GM21576 (cell line): ENCODE results near the gene SYF2.
"Not testable (repeated sequence)": the region's sequence is repeated elsewhere in the genome, so short reads cannot be mapped to it uniquely, and the experiment has no call there.

Source experiments
- ATAC-seq: cut with Tn5 transposase; IDR thresholded peaks from one replicate; pipeline ENCODE4 v1.9.1; 2021; ENCODE audit warnings: mild to moderate bottlenecking, moderate library complexity; ENCODE audit not compliant: unreplicated experiment

Gene SYF2

GRCh38 chr1:25246600-25247023, 14.3 kb upstream of the SYF2 start:
- ATAC-seq = no peak

DNA sequence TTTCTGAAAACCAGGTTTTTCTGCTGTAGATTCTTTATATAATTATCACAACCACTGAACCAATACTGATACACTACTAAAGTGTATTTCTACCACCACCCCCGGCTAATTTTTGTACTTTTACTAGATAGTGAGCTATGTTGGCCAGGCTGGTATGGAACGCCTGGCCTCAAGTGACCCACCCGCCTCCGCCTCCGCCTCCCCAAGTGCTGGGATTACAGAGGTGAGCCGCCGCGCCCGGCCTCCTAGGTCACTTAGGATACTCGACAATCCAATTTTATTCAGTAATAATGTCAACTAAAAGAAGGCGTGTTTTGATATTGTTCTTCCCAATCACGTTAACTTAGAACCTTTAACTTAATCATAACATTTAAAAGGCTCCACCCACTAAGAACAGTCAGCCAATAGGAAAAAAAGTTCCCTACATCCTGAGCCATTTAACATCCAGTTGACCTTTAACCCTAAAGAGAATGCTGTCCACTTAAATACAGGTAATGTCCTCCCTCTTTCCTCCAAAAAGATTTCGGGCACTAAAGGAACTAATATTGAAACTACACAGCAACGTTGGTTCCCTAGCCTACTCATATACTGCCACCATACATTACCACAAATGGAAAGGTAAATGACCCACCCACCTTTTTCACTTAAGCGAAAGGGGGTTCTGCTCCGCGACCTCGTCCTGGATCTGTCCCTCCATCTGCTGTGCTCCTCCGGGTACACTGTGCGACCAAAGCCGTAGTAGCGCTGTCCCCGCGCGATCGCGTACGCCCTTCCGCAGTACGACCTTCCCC, 13.7 kb upstream of the SYF2 start:
- no peak for ATAC-seq

- no peak for ATAC-seq
Observed at GRCh38 chr1:25245393-25245792, 13.1 kb upstream of the SYF2 start.

- ATAC-seq = no peak
Observed at GRCh38 chr1:25243907-25244306, 11.6 kb upstream of the SYF2 start.

DNA sequence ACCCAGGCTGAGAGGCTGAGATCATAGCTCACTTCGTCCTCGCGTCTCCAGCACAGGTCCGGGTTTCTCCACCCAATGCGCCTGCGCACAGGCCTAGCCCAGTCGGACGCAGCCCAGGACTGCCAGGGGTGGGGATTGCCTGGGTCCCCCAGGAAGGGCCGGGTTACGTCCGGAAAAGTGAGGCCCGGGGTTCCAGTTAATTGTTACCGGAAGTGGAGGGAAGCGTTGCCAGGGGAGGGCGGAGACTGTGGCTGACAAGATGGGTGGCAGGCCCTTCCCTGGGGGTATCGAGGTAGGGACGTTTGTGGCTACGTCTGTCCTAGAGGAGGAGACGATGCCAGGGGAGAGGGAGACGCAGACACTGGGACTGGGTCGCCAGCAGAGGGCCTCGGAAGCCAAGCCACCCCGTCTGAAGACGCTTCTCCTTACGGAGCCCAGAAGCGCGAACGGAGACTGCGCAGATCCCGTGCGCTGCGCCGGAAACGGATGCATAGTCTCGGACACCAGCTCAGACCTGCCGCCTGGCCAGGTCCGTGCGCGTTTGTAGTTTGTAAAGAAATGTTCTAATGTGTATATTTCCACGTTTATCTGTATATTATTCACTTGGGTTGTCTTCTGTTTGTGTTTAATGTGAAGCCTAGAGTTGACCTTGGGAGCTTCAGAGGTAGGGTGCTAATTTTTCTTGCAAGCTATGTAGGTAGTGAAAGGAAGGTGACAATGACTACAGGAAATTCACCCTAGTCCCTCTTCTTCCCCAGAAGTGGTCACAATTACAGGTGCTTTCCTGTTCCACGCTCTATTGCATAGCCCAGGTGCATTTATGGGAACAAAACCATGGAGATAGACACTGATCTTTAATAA, 7.6 kb upstream of the SYF2 start:
- ATAC-seq = peak; percentile 58

- no peak for ATAC-seq
Observed at GRCh38 chr1:25238046-25238445, 5.7 kb upstream of the SYF2 start.

- ATAC-seq = not testable (repeated sequence)
Observed at GRCh38 chr1:25236261-25236660, 4.0 kb upstream of the SYF2 start.

DNA sequence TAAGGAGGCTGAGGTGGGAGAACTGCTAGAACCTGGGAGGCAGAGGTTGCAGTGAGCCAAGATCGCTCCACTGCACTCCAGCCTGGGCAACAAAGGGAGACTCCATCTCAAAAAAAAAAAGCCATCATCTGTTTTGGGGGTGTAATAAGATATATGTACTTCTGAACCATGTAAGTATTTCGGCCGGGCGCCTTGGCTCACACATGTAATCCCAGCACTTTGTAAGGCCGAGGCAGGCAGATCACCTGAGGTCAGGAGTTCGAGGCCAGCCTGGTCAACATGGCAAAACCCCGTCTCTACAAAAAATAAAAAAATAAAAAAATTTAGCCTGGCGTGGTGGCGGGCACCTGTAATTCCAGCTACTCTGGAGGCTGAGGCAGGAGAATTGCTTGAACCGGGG, 3.1 kb upstream of the SYF2 start:
- not testable (repeated sequence) for ATAC-seq

- ATAC-seq = peak; percentile 58
Observed at GRCh38 chr1:25232866-25233784, 823 bp upstream of the SYF2 start.

DNA sequence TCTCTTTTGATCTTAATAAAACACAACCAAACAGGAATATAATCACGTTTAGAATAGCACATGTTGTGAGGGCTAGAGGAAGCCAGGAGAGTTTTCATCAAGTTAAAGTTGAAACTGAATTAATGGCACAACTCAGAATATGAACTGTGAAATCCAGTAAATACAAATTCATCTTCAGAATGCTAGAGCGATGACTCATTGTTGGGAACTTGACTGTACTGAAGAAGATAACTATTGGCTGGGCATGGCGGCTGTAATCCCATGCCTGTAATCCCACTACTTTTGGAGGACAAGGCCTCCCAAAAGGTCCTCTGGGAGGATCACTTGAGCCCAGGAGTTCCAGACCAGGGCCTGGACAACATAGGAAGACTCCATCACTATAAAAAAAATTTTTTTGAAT, 8.8 kb downstream of the SYF2 start:
- ATAC-seq = no peak

DNA sequence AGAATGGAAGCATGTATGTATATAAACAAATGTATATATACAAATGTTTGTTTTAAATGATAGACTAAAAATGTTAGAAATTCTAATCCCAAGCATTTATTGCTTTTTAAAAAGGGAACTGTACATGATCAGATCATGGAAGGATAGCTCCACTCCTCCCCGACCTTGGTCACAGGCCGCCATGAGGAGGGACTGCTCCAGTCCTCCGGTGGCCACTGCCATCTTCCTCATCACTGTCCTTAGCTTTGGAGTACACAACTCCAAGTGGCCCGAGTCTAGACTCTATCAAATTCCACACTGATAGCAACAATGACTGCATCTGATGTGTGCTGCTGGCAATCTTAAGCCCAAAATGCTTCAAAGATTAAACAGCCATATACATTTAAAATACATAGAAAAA, 9.7 kb downstream of the SYF2 start:
- ATAC-seq = no peak

DNA sequence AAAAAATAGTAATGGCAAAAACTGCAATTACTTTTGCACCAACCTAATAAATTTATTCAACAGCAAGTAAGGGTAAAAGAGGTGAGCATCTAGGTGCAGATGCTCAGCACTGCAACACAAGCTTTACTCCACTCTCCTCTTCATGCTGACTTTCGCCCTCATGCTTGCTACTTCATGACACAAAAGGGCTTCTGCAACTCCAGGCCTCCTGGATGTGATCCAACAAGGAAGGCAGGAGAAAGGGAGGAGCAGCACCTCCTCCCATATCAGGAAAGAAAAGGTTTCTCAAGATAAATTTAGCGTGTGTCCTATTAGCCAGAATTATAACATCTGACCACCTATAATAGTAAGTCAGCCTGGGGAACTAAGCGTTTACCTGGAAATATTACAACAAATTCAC, 11.6 kb downstream of the SYF2 start:
- no peak for ATAC-seq

GRCh38 chr1:25219661-25220251, 12.5 kb downstream of the SYF2 start:
- ATAC-seq = no peak

GRCh38 chr1:25217598-25218232, 14.6 kb downstream of the SYF2 start:
- ATAC-seq = no peak

GRCh38 chr1:25217015-25217414, 15.3 kb downstream of the SYF2 start:
- no peak for ATAC-seq

DNA sequence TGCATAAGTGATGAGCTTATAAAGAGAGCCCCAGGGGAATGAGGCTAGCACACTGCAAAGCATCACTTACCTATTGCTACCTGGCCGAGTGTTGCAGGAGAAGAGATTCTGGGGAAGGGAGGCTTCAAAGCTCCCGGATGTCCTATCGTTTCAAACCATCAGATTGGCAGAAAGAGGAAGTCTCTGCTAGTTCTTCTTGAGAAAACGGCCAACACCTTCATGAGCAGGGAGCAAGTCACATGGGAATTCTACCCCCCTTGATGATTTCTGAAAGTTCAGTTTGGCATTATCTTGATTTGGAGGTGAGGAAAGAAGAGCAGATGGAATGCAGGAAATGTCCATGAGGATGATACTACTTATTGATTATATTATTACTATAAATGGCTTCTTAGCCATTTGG, 16.2 kb downstream of the SYF2 start:
- no peak for ATAC-seq

DNA sequence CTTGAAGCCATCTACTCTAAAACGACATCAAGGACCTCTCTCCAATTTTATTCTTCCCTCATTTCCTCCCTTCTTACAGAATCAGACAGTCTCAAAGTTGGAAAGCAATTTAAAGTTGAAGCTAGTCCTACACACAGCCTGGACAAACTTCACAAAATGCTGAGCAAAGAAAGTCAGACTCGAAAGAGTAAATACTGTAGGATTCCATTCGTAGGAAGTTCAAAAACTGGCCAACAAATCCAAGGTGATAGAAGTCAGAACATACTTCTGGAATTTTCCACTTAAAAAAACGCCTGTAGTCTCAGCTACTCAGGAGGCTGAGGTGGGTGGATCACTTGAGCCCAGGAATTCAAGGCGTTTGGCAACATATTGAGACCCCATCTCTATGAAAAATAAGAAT, 19.6 kb downstream of the SYF2 start:
- ATAC-seq = no peak

DNA sequence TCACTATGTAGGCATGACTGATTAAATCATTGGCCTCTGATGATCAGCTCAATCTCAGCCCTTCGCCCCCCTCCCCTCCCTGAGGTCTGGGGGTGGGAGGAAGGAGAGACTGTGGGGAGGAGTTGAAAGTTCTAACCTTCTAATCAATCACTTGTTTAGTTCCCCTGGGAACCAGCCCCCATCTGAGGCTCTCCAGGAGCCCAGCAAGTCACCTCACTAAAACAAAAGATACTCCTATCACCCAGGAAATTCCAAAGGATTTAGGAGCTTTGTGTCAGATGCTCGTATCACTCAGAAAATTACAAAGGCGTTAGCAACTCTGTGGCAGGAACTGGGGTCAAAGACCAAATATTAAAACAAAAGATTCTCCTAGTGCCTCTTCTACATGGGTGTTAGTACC, 21.6 kb downstream of the SYF2 start:
- no peak for ATAC-seq

DNA sequence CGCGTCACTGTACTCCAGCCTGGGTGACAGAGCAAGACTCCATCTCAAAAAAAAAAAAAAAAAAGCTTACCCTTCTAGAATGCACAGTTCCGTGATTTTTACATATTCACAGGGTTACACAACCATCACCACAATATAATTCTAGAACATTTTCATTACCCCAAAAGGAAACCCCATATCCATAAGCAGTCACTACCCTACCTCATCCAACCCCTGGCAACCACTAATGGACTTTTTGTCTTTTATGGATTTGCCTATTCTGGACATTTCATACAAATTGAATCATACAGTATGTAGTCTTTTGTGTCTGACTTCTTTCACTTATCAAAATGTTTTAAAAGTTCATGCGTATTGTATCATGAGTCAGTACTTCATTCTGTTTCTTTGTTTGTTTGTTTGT, 22.8 kb downstream of the SYF2 start:
- no peak for ATAC-seq

- ATAC-seq = no peak
Observed at GRCh38 chr1:25208561-25209222, 23.6 kb downstream of the SYF2 start.
